GOT3 (cell line): ENCODE measurements around the gene TEX28.
"Not testable (repeated sequence)": the region's sequence is repeated elsewhere in the genome, so short reads cannot be mapped to it uniquely, and the experiment has no call there.

Experiments used
- DNase-seq: peaks from one replicate; lab custom pipeline; 2025; ENCODE audit warnings: mixed read lengths; lab: John Stamatoyannopoulos, UW

TEX28 gene, protein sequence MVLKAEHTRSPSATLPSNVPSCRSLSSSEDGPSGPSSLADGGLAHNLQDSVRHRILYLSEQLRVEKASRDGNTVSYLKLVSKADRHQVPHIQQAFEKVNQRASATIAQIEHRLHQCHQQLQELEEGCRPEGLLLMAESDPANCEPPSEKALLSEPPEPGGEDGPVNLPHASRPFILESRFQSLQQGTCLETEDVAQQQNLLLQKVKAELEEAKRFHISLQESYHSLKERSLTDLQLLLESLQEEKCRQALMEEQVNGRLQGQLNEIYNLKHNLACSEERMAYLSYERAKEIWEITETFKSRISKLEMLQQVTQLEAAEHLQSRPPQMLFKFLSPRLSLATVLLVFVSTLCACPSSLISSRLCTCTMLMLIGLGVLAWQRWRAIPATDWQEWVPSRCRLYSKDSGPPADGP

DNA sequence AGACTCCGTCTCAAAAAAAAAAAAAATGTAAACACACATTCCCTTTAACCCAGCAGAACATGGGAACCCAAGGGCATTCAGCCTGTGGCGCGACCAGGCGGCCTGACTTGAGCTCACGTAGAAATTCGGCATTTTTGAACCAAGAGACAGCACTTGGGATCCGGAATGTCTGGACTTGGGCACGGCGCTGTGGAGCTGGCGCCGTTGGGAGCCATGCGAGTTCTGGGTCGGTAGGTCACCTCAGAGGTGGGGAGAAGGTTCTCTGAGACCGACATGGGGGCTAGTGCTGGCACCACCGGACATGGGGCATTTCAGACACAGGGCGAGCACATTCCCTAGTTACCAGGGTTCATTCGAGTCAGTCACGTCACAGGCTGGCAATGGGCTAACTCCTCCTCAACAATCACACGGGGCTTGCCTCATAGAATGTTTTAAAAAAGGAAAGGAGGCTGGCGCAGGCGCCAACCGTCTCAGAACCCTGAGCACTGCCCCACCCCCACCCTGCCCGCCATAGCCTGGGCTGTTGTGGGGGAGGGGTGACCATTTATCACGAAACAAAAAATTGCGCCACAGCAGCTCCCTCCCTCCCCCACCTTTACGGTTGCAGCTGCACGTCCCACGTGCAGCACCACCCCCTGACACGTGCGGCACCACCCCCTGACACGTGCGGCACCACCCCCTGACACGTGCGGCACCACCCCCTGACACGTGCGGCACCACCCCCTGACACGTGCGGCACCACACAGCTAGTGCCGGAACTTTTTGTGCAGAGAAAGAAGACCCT is at the start of gene TEX28:
TSS of gene TEX28 (minus strand) at position 334 of the 784 bp plus-strand sequence. CDS start 3,007 bp downstream, outside the sequence.
- no peak for DNase-seq

DNA sequence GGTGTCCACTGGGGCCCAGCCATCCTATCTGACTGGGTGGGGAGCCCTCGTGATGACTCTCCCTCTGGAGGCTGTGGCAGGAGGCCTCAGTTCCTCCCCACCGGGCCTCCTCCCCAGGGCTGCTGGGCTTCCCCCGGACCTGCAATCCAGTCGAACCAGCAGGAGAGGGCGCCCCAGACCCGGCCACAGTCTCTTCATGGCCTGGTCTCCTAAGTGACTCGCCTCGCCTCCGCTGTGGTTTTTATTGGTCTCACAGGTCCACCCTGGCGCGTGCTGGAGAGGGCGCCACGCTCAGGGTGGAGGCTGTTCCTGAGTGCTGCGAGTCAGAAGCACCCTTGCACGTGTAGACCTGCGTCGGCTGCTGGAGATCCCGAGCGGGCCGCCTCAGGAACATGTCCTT is 48.7 kb upstream of the TEX28 start:
- DNase-seq, result not testable (repeated sequence)

DNA sequence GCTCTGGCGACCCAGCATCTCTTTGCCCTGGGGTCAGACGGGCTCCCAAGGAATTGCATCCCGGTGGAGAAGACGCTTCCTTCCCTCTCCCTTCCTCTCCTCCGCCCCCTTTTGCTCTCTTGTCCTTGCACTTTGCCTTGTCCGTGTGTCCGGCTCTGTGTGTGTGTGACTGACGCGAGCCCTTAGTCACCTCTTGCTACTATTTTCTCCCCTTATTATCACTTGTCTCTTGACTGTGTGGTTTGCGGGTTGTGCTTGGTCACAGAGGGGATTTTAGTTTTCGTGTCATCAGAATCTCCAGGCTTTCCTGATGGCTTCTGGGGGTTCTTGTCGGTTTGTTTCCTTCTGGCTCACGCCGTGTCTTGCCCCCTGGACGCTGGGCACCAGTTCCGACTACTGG is 48.1 kb upstream of the TEX28 start:
- not testable (repeated sequence) for DNase-seq

DNA sequence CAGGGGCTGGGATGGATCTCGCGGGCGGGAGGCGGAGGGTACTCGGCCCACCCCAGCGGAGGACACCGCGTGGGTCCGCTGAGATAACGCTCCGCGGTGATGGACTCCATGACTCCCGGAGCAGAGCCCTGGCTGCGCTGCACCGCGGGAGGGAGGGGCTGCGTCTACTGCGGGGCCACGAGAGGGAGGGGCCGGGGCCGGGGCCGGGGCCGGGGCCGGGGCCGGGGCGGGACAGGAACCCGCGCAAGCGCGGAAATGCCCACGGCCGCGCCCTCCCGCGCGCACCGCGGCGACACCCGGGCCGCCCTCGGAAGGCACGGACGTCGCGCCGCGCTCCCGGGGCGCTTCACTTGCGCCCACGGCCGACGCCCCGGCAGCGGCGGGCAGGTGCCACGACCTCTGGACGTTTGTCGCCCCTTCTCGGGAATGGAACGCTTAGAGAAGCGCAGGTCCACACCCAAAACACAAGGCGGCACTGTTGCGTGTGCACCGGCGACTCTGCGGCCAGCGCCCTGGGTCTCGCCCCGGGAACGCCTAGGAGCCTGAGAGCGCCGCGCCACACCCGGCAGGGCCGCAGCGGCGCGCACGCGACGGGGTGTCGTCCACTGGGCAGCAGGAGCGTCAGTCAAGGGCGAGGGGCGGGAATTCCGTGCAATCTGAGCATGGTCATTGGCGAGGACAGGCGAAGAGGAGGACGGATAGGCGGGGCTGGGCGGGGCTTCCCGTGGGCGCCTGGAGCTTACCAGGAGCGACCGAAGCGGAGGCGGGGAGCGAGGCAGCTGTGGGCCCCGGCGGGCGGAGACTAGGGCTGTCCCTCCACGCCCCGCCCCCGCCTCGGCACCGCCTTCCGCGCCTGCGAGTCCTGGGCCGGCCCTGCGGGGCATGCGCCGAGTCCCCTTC is 46.7 kb upstream of the TEX28 start:
- DNase-seq, result not testable (repeated sequence)

DNA sequence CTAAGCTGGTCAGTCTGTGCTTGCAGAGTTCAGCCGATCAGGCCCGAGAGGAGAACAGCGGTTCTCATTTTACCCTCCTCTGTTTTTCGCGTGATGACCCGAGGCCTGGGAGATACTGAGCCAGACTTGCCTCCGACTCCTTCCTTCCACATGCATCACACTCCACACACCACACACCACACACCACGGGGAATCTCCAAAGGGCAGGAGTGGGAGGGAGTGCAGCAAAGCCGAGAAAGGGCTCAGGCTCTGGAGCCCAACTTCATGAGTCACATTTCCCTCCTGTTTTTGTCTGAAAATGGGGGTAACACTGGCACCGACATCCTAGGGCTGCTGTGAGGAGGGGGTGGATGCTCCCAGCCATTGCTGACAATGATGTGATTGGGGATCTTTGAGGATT is 39.6 kb upstream of the TEX28 start:
- no peak for DNase-seq

DNA sequence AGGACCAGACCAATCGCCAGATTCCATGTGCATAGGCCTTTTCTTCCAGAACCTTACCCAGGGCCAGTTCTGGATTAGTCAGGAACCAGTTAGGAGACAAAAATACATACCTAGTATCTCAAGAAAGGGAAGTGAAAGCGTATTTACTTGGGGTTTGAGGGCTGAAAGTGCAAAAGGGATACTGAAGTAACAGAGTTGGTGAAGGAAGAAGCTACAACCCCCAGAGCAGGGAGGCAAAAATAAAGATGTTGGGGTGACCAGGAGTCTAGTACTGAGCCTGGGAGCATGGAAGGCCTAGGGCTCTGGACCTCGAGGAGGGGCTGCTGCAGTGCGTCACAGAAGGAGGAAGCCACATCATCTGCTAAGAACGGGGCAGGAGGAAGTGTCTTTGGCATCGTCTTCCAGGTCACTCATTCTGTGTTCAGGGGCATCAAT is 38.9 kb upstream of the TEX28 start:
- no peak for DNase-seq

DNA sequence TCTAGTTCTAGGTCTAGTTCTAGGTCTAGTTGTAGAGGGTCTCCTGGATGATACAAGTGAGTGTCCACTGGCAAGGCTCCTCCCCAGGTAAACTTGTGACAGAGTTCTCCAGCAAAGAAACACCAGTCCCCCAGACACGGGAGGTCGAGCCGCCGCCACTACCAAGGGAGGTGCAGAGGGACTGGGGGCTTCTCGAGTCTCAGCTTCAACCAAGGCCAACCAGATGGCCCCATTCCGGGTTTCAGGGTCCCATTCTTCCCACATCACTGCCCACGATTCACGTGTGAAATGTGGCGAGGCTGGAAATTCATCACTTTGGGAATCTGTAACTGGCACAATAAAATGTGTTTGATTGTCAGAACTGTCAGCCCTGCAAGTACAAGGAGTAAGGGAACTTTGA is 38.2 kb upstream of the TEX28 start:
- no peak for DNase-seq

DNA sequence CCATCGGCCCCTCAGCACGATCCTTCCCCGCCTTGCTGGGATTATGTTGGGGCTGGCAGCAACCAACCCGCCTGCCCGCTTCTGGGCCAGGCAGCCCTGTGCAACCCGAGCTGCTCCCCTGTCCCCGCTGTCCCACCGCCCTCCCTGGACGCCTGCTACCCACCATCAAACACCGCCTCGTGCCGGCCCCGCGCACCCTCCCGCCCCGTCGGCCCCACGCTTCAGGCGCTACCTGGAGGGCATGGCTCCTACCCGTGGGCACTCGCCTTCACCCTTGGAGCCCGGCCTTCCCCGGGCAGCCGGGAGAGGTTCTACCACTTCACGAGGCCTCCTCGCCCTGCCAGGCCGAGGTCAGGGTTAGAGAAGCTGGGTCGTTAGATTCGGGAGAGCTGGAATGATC is 37.6 kb upstream of the TEX28 start:
- DNase-seq, result no peak

DNA sequence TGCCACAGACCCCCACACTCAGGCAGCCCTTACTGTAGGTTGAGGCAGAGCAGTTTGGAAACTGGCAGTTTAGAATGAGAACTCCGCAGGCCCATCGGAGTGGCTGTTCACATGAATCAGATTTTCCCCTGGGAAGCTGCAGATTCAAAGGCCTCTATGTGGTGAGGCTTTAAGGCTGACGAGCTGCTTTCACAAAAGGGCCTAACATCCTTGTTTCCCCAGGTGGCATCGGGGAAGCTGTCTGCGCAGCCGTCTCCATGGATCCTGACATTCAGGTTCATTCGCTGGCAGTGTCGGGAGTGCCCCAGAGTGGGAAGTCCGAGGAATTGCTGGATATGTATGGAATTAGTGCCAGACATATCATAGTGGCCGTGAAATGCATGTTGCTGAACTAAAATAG is 34.4 kb upstream of the TEX28 start:
- no peak for DNase-seq

DNA sequence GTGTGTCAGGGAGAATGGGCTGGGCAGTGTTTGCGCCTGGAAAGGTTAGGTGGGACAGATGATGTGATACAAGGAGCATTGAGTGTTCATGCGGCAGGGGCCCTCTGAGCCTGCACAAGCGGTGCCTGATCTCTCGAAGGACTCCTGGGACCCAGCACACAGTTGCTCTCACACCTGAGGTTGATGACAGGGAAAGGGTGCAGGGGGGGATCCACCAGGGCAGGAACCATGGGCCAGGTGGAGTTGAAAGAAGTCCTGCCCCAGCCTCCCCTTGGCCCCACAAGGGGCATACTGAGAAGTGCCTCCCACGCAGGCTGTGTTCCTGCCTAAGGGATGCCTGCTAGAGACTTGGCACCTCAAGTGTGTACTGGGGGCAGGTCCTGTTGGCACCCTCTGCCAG is 33.7 kb upstream of the TEX28 start:
- no peak for DNase-seq

DNA sequence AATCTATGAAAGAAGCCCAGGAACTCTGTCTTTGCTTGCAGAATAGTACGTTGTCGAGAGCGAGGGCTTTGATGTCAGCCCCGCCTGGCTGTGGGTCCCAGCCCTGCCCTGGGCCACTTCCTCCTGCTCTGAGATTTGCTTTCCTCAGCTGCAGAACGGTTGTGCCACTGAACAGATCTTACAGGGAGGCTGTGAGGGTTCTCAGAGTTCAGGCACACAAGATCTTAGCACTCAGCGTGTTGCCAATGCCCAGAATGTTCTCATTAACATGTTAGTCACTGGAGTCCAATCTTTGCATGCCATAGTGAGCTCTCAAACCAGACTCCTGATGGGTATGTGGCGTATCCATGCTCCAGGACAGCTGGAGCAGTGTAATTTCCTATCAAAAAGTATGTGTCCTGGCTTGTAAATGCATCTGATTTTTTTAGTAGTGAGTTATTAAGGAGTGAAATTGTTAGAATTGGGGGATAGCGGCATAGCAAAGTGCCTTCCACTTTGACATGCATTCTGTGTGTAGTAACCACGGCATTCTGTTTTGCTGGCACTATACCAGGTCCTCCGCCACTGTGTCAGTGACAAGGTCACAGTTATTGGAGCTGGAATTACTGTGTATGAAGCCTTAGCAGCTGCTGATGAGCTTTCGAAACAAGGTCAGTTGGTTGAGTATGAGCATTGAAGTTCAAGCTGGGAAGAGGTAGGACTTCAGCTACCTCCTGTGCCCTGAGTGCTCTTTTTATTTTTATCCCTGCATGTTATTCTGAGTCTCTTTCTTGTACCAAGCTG is 32.3 kb upstream of the TEX28 start:
- DNase-seq, result no peak

DNA sequence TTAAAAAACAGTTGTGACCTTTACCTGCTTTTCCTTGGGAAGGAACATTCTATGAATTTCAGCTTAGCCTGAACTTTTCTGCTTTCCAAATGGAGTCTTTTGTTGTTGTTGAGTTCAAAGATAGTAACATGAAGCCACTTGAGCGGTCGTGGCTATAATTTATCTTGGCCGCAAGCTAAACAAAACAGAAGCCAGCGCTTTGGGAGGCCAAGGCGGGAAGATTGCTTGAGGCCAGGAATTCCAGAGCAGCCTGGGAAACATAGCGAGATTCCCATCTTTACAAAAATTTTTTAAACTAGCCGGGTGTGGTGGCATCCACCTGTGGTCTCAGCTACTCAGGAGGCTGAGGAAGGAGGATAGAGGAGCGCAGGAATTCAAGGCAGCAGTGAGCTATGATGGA is 30.6 kb upstream of the TEX28 start:
- DNase-seq, result no peak

DNA sequence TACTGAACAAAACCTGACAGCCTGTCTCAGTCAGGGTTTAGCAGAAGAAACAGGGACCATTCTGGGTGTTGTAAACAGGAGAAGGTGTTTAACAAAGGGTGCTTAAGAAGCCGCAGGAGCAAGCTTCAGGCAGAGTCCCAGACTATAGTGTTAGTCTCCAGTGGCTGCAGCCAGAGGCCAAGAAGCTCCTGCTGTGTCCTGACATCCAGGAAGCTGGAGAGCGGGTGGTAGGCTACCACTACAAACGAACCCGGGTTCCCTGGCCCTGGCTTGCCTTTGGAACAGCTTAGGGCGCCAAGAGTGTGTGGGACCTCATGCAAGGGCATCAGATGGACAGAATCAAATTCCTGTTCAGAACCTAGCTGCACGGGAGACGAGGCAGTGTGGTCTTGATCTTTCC is 28.6 kb upstream of the TEX28 start:
- no peak for DNase-seq

DNA sequence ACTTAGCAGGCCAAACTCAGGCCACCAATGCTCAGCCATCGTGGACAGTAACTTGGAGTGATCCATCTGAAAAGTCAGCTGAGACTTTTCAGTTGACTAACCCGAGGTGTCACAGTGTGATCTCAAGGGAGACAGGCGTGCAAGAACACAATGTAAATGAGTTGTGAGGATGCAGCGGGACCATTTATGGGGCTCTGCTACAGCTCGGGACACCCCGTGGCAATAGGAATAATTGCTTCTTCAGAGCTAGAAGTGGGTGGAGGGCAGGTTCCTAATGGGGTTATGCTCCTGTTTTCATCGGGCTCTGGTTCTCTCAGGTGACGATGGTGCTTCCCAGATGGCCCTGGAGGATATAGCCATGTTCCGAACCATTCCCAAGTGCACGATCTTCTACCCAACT is 28.0 kb upstream of the TEX28 start:
- no peak for DNase-seq

DNA sequence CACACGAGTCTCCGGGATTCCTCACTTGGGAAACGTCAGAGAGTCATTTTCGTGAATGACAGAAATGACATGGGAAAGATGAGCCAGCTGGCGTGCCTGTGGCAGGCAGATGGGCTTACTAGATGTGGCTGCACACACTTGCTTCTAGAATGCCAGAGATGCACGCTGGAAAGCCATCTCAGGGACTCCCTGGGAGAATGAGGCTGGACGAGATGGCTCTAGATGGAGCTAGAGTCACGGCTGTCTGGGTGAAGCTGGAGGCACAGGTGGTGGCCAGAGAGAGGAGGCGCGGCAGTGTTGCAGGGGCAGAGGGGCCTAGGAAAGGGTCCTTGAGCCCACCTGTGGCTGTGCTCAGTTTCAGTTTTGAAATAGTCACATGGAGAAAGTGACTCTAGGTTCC is 26.7 kb upstream of the TEX28 start:
- DNase-seq, result no peak

DNA sequence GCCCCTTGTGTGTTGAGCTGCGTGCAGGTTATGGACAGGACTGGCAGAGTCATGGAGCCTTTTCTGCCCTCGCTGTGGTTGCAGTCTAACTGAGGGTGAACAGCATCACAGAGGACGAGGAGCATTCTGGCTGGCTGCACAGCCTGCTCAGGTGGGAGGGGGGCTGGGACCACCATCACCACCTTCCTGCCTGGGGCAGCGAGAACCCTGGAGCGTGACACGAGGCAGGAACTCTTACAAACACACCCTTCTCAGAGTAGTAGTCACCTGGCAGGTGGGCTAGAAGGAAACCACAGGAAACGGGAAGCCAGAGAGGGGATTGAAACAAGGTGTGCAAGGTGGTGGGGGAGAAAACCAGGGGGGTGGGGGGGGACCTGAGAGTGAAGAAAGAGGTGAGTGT is 26.2 kb upstream of the TEX28 start:
- DNase-seq, result no peak

DNA sequence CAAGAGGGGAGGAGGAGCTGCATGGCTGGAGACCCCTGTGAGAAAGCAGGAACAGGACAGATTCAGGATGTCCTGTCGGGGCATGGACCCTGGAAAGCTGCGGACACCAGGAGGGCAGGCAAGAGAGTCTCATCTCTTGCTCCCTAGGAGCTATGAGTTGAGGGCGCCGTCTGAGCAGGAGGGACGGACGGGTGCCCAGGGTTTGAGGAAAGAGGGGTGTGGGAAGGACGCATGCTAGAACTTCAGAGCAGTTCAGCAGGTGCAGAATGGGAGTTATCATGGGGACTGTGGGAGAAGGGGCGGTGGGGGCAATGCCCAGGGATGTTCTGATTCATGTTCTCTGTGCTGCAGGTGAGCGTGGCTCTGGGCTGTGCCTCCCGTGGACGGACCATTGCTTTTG is 25.5 kb upstream of the TEX28 start:
- no peak for DNase-seq

DNA sequence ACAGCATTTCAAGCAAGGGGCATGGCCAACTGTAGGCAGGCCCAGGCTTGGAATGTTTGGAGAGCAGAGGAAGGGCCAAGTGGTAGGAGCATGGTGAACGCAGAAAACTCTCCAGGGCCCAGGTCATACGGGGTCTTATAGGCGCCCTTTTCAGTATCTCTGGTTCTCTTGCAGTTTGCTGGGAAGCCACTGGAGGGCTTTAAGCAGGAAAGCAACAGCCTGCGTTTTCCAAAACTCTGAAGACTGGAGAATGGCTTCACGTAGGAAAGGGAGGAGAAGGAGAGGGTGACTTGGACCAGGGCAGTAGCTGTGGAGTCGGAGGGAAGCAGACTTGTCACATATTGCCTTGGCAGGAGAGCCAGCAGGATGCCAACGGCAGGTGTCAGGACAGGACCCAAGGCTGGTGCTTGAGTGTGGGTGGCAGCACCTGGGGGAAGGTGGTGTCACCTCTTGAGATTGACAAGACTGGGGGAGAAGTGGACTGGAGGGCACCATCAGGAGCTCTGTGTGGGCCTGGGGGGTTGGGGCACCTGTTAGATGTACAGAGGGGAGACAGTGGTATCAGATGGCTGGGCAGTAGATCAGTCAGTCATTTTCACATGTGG is 22.6 kb upstream of the TEX28 start:
- no peak for DNase-seq

DNA sequence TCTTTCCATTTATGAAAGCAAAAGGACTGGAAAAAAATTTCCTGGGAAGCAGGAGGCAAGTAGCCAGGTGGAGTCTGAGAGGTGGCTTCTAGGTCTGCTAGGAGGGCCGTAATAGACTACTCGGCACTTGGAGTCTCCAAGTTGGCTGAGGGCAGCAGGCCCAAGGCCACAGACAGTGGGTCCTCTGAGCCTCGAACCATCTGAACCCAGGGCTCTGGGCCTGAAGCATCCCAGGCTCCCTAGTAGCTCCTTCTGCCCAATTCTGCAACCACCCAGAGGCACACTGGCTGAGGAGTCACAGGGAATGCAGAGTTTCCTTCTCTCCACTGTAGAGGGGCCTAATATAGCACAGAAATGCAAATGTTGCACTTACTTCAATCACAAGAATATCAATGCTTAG is 20.5 kb upstream of the TEX28 start:
- no peak for DNase-seq

DNA sequence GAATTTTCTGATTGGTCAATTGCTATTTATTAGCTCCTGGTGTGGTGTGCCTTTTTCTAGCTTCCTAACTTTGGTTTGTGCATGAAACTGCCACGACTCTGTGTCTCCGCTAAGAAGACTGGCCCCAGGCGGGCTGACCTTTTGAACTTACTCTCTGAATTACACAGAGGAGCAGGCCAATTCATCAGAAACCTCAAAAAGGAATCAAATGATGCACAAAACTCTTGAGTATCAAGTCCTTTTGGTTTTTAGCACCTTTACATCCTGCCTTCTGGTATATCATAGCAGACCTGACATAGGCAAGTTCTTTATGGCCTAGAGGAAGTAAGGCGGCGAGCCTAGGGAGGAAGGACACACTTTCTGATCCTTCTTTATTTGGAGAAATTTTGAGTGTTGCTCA is 18.2 kb upstream of the TEX28 start:
- no peak for DNase-seq

DNA sequence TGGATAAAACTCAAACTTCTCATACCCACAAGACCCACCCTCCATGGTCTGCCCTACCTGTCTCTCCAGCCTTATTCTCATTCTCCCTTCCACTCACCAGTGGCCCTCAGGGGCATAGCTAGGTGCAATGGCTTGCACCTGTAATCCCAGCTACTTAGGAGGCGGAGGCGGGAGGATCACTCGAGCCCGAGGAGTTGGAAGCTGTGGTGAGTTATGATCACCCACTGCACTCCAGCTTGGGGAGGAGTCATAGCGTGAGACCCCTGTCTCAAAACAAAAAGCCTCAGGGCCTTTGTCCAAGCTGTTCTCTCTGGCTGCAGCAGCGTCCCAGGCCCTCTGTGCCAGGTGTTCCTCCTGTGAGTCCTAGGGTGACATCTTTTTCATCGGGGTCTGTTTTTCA is 17.2 kb upstream of the TEX28 start:
- DNase-seq, result no peak
